Left ventricle myocardium superior (tissue), 1 donor: ENCODE measurements around the gene NMS. TPM values are rescaled to one million over a fixed set of nuclear protein-coding genes. Genes with fewer than 3 reads are reported as not detected.
"Not testable (repeated sequence)": the region's sequence is repeated elsewhere in the genome, so short reads cannot be mapped to it uniquely, and the experiment has no call there.

ENCODE experiments used
- ATAC-seq: fragments of 200-7000 bp; cut with Tn5 transposase; one replicate; pipeline ENCODE4 v1.9.1; 2020; ENCODE audit warnings: mild to moderate bottlenecking, moderate library complexity
- DNase-seq: peaks from one replicate; pipeline ENCODE4 v3.0.0-alpha.2; 2020
- intact Hi-C: fragments of 100-400 bp; cut with micrococcal nuclease; formaldehyde crosslinking; loops from one replicate; pipeline ENCODE4 v1.11.0; 2022
- long read RNA-seq: library from polyadenylated mRNA; unstranded; transcript quantifications from one replicate; pipeline ENCODE4 v2.0.0, GENCODE V29; 2021
- total RNA-seq: library from RNA; stranded (reverse); fragmentation: NEBNext Ultra II Directional; extraction: Animal tissue kit (Norgen Biotek cat#: 25700); gene quantifications from one replicate; pipeline ENCODE4 v1.2.1, GENCODE V29; 2021
- donor health status: DM: no; HTN: yes; CAD: no; lungs with severe emphysema.

The NMS gene, protein sequence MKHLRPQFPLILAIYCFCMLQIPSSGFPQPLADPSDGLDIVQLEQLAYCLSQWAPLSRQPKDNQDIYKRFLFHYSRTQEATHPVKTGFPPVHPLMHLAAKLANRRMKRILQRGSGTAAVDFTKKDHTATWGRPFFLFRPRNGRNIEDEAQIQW
- not detected for total RNA-seq
- long read RNA-seq, result 0 reads

DNA sequence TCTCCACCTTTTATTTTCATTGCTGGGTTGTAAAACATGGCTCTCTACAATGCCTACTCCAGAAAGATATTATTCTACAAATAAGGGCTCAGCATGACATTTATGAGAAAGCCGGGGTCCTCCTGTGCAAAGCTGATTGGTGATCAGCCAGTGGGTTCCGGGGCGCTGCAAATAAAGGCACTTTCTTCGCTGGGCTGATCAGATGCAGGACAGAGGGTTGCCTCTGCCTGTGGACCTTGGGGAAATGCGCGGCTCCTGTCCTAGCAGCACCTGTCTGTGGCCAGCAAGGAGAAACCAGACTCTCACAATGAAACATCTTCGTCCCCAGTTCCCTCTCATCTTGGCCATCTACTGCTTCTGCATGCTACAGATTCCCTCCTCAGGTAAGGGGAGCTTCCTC lies at the start of gene NMS:
TSS of gene NMS (plus strand) at position 301 of the 400 bp plus-strand sequence. CDS start at position 308, 7 bp downstream.
- no peak for ATAC-seq

DNA sequence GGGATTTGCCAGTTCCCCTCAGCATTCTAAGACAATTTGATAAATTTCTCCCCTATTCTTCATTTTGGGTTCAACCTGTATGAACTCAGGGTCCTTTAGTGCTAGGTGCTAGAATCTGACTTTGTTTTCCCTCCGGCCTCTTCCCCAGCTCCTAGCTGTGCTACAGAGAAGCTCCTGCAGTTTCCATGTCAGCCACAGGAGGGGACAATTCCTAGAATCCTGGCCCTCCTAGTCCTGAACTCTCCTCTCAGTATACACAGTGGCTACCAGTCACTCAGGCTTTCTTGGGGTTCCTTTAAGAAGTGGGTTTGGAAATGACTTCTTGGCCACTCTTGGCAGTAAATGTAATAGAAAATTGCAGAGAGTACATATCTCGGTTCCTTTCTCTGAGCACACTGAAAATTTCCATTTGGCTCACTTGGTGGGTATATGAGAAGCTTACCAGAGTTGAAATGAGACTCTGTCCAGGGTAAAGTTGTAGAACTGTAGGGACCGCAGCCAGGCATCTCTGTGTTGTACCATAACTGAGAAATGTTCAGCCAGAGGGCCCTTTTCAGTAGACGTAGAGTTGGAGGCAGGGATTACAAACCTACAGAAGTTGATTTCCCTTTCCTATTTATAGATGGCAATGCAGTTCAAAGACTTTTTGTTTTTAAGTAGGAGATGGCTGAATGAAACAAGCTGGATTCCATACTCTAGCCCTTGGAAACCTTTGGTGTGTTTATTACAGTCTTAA lies 47.8 kb upstream of the NMS start:
- DNase-seq, result no peak
- peak; percentile 49 for ATAC-seq
- intact Hi-C loops, result no loop called here

More for the DNA sequence above, at the start of gene NMS:
- no peak for DNase-seq
- intact Hi-C loops, result no loop called here

DNA sequence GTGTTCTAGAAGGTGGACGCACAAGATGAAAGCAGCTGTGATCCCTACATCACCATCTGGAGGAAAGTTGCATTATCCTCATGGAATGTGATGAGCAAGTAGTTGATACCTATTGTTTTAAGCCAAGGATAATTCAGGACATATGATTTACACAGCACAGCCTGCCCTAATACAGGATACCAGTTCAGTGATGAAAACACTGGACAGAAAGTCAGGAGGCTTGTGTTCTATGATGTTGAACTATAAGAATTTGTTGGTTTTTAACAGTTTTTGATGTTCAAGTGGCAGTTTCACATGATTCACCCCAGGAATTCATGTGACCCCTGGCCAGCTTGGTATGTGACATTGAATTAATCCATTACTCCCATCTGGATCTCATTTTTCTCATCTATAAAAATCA lies 46.7 kb upstream of the NMS start:
- intact Hi-C loops, result no loop called here
- DNase-seq (no peak), ATAC-seq (no peak)

DNA sequence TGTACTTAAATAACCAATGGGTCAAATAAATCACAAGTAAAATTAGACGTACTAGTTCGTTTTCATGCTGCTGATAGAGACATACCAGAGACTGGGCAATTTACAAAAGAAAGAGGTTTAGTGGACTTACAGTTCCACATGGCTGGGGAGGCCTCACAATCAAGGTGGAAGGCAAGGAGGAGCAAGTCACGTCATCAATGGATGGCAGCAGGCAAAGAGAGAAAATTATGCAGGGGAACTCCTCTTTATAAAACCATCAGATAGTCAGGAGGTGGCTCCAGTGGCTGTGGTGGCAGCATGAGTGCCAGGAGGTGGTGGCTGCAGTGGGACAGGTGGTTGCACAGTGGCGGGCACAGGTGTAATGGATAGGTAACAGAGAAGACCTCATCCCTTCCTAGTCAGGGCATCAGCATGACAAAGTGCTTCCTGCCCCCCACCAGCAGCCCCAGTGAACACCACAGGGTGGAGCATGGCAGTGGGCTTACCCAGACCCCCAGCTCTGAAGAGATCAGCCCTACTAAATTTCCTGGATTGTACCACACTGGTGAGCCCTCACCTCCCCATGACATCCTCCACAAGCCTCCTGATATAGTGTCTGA lies 45.9 kb upstream of the NMS start:
- intact Hi-C loops, result no loop called here
- ATAC-seq (no peak), DNase-seq (no peak)

DNA sequence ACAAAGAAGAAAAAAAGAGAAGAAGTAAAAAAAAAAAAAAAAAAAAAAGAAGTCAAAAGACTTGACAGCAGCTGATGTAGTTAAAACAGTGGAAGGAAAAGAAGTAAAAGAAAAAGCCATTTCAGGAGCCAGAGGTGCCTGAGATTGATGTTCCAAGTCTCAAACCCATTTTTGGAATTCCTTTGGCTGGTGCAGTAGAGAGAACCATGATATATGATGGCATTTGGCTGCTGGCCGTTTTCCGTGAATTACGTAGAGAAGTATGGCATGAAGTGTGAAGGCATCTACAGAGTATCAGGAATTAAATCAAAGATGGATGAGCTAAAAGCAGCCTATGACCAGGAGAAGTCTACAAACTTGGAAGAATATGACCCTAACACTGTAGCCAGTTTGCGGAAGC lies 45.2 kb upstream of the NMS start:
- DNase-seq (no peak), ATAC-seq (no peak)
- intact Hi-C loops, result no loop called here

DNA sequence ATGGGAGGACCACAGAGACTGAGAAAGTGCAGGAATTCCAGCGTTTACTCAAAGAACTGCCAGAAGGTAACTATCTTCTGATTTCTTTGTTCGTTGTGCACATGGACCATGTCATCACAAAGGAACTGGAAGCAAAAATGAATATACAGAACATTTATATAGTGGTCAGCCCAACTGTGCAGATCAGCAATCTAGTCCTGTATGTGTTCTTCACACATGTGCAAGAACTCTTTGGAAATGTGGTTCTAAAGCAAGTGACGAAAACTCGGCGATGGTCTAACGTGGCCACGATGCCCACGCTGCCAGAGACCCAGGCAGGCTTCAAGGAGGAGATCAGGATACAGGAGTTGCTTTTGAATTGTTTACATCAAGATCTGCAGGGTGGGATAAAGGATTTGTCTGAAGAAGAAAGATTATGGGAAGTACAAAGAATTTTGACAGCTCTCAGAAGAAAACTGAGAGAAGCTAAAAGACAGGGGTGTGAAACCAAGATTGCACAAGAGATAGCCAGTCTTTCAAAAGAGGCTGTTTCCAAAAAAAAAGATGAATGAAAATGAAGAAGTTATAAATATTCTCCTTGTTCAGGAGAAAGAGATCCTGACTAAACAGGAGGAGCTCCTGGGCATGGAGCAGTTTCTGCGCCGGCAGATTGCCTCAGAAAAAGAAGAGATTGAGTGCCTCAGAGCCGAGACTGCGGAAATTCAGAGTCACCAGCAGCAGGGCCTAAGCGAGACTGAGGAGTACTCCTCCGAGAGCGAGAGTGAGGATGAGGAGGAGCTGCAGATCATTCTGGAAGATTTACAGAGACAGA lies 44.5 kb upstream of the NMS start:
- ATAC-seq (no peak), DNase-seq (no peak)
- intact Hi-C loops, result no loop called here

DNA sequence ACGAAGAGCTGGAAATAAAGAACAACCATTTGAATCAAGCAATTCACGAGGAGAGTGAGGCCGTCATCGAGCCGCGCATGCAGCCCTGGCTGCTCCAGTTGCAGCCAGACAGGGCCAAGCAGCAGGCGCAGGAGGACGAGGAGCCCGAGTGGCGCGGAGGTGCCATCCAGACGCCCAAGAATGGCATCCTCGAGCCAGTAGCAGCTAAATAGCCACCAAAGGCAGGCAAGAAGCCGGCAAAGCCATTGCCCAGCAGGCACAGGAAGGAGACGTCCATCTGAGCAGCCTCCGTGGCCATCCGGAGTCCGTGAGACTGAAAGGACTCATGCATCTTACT lies 43.9 kb upstream of the NMS start:
- no peak for DNase-seq
- intact Hi-C loops, result no loop called here
- ATAC-seq, result no peak

DNA sequence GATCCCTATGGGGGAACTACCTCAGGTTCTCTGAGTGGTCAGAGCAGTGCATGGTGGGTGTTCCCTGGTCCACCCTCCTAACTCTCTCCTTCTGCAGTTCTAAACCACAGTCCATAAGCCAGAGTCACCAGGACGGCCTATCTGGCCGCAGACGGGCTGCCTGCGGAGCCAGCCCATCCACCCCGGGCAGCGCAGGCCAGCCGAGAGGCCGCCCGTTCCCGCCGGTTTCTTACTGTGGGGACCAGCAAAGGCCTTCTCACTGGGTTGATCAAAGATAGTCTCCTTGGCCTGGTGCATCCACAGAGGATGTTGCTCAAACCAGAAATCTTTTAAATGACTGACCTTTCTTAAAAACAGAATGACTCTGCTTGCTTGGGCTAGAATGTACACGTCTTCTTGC lies 43.2 kb upstream of the NMS start:
- intact Hi-C loops, result no loop called here
- no peak for ATAC-seq

DNA sequence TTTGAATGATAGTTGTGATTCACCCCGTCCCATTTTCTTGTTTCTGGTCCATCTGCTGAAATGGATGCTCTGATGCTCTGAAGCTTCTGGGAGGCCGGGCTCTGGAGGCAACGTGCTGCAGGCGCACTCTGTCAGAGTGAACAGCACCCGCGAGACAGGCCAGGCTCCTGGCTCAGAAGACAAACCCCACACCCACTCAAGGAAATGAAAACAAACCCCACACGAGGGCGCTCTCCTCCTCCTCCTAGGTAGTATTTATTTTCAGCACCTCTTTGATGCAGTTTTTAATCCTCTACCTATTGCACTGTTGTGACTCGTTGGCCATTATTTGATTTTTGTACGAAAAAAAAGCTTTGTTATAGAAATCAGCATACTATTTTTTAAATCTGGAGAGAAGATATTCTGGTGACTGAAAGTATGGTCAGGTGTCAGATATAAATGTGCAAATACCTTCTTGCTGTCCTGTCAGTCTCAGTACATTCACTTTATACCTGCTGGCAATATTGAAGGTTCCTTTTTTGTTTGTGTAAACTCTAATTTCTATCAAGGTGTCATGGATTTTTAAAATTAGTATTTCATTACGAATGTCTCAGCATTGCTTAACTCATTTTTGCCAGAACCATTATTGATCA lies 42.5 kb upstream of the NMS start:
- DNase-seq, result peak; percentile 69
- intact Hi-C loops, result no loop called here
- peak; percentile 84 for ATAC-seq

More for the DNA sequence above, 43.2 kb upstream of the NMS start:
- DNase-seq, result no peak

DNA sequence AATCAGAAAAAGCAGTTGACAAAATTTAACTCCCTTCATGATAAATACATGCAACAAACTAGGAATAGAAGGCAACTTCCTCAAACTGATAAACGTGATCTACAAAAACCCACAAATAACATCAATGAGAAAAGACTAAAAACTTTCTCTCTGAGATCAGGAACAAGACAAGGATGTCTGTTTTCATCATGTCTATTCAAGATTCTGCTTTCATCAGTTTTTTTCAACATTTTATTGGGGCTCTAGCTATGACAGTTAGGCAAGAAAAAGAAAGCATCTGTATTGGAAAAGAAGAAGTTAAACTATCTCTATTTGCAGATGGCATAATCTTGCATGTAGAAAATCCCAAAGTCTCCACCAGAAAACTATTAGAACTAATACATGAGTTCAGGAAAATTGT lies 40.6 kb upstream of the NMS start:
- DNase-seq, result no peak
- intact Hi-C loops, result no loop called here
- no peak for ATAC-seq

DNA sequence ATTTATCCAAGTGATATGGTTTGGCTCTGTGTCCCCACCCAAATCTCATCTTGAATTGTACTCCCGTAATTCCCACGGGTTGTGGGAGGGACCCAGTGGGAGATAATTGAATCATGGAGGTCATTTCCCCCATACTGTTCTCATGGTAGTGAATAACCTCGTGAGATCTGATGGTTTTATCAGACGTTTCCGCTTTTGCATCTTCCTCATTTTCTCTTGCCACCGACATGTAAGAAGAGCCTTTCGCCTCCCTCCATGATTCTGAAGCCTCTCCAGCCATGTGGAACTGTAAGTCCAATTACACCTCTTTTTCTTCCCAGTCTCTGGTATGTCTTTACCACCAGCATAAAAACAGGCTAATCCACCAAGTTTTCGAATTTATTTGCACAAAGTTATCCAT lies 32.5 kb upstream of the NMS start:
- ATAC-seq, result no peak
- intact Hi-C loops, result no loop called here
- DNase-seq, result no peak

DNA sequence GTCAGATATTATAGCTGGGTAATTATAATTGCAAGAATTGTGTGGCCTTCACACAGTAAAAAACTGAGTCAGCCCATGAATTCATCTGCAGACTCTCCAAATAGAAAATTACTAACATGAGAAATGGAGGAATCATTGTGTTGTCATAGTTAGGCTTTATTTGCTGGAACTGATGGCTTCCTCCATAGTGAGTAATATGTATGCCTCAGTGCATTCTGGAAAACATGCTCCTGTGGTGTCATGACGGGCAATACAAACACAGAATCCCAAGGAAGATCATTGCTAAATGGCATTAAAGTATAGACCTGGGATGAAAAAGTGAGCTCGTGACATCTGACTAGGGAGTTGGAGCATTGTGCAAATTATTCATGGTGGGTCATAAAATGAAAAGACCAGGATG lies 23.6 kb upstream of the NMS start:
- intact Hi-C loops, result no loop called here
- DNase-seq, result no peak
- no peak for ATAC-seq

DNA sequence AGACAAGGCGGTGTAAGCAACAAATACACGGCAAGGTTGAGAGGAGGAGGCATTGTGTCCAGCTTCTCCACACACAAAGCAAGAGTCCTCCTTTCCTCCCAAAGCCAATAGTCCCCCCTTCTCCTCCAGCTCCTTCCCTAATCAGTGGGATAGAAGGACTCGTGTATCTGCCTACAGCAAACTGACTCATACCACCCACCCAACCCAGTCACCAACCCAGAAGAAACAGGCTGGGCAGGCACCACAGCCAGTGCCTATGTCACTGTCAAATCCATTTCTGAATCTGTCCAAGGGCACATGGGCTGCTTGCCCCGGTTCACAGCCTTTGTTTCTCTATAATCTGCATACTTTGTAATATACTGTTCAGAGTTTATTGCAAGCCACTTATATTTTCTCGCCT lies 19.2 kb upstream of the NMS start:
- no peak for ATAC-seq
- intact Hi-C loops, result no loop called here

DNA sequence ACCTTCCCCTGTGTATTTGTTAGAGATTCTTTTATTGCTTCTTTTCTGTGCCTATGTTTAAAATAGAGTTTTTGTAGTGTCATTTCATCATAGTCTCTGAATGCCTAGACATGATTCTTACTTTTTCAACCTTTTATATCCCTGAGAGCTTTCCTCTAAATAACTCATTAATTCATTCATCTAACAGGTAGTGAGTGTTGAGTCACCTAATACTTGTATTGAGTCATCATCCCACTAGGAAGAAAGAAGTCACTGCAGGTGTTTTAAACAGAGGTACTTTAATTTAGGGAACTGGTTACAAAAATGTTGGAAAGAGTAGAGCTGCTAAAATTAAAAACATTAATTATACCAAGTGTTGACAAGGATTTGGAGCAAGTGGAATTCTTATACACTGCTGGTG lies 18.5 kb upstream of the NMS start:
- ATAC-seq, result no peak
- intact Hi-C loops, result no loop called here
- no peak for DNase-seq

More for the DNA sequence above, 19.2 kb upstream of the NMS start:
- DNase-seq, result no peak

DNA sequence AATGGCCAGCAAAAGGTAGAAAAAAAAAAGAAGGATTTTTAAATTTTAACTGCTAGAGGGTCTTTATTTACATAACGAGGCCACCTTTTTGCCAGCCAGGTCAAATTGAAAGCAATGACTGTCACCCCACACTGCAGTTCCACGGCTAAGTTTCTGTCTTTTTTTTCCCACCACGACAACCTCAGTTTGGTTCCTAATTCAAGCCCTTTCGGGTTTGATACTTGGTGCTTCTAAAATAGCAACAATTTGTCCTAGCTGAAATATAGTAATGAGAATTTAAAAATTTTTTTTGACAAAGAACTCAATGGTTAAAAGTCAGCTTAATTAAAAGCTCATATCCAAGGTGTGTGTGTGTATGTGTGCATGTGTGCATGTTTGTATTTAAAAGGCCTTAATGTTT lies 16.4 kb upstream of the NMS start:
- DNase-seq (no peak), ATAC-seq (no peak)
- intact Hi-C loops, result no loop called here

DNA sequence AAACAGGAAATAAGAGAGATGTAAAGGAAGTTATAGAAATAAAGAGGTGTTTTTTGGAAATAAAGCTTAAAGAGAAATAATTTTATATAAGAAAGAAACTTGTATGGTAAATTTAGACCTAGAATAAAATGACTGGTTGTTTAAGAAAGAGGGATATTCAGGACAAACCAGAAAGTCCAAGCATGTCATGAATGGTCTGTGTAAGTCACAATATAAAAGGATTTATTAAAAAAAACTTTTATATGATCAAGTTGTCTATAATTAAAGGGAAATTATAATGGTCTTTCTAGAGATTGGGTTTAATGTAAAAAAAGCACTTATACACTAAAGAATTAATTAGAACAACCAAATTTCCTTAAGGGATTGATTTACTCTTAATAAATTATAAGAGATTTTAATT lies 13.9 kb upstream of the NMS start:
- intact Hi-C loops, DNase-seq, ATAC-seq: not testable (repeated sequence)

DNA sequence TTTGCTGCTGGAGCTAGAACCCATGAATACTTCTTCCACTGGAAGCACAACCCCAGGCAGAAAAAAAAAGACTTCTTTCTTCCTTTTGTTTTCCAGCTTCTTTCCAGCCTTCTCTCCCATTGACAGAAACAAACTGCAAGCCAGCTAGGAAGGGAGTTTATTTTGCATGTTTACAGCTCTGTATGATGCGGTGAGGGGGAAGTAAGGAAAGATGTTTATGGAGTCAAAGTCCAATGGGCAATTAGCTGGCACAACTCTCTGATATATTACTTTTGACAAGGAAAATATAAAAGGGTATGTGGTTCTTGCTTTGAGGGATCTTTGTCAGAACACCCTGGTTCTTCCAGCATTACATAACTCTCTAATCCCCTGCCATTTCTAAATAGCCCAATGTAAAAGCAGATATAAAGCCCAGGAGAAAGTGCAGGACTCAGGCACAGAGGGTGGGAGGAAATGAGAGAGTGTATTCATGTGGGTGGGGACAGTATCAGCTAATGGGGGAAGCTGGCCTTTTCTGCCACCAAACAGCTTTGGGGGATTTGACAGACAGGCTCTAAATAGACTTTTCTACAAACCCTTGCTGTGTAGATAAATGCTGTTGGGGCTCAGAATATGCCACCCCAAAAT lies 9.3 kb upstream of the NMS start:
- intact Hi-C loops, result no loop called here
- DNase-seq (no peak), ATAC-seq (no peak)

DNA sequence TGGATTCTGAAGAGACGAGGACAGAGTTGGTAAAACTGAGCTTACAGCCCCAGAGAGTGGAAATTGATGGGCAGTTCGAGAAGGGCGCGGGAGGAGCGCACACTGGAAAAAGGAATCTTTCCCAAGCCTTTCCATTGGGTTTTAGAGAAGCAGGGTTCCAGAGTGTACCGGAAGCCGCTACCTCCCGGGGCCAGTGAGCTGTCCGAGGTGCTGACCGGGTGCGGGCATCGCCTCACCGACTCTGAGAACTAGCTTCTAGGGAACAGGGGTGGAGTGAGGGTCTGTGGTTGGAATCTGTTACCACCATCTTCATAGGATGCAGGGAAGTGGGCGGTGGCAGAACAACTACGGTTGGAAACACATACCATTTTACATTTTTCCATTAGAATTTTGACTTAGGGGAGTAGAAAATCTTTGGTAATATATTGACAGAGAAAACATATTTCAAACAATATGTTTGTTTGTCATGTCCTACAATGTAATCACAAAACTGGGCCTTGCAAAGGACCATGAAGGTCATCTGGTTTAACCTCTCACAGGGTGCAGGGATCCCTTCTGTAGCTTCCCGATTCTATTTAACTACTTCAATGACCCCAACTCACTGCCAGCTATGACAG lies 724 bp downstream of the NMS start:
- no peak for ATAC-seq
- peak; percentile 33 for DNase-seq
- intact Hi-C loops, result no loop called here

DNA sequence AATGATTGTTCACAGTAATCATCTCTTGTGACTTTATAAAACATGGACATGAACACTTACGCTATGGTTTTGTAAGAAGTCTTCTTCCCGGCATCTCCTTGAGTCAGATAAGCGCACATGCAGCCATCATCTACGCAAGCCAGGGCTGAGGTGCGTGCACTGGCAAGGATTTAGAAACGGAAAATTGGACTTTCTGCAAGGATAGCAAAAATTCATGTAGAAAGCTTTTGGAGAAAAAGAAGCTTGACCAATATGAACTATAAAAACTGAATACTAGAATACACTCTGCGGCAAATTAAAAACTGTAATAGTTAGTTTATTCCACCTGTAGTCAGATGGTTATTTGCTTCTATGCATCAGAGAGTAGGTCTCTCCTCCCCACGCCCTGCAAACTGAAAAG lies 6.3 kb downstream of the NMS start:
- intact Hi-C loops, result no loop called here

More for the DNA sequence above, 6.3 kb downstream of the NMS start:
- DNase-seq (no peak), ATAC-seq (no peak)
